CD4-positive, CD25-positive, alpha-beta regulatory T cell (primary cell): ENCODE results near the gene NPY4R2. TPM values are rescaled to one million over a fixed set of nuclear protein-coding genes. Genes with fewer than 3 reads are reported as not detected.
"Not testable (repeated sequence)": the region's sequence is repeated elsewhere in the genome, so short reads cannot be mapped to it uniquely, and the experiment has no call there.

Experiments used
- ATAC-seq, 2 donors: fragments of 150-1000 bp; cut with Tn5 transposase; one replicate each; pipeline ENCODE4 v1.10.0; 2021; ENCODE audit warnings: low read depth in 2 of 2, moderate number of reproducible peaks in 2 of 2, moderate library complexity in 1 of 2
- DNase-seq, 3 donors: peaks; one replicate each; pipeline versions ENCODE4 v3.0.0 to v3.0.0-alpha.2; 2012 to 2022; ENCODE audit warnings: mixed read lengths in 1 of 3
- H3K27ac ChIP-seq: one replicate; pipeline ENCODE4 v1.7.0; 2013; ENCODE audit warnings: mild to moderate bottlenecking, low read length; ENCODE audit not compliant: insufficient read depth, poor library complexity, severe bottlenecking
- H3K27me3 ChIP-seq: one replicate; pipeline ENCODE4 v1.7.0; 2013; ENCODE audit warnings: low read length; ENCODE audit not compliant: control insufficient read depth, insufficient read depth
- H3K36me3 ChIP-seq: one replicate; pipeline ENCODE4 v1.7.0; 2013; ENCODE audit warnings: mild to moderate bottlenecking, low read length, moderate library complexity; ENCODE audit not compliant: control insufficient read depth, insufficient read depth
- H3K4me1 ChIP-seq: 2 replicates; pipeline ENCODE4 v1.7.0; 2013; ENCODE audit warnings: mild to moderate bottlenecking, low read length; ENCODE audit not compliant: insufficient read depth, control insufficient read depth, poor library complexity, severe bottlenecking
- H3K4me3 ChIP-seq: one replicate; pipeline ENCODE4 v1.7.0; 2013; ENCODE audit warnings: low read depth, mild to moderate bottlenecking, low read length, moderate library complexity
- H3K9me3 ChIP-seq, 2 experiments: 1 replicate in 1 of 2; 2 replicates in 1 of 2; pipeline ENCODE4 v1.7.0; 2013; ENCODE audit warnings: low read length in 2 of 2, mild to moderate bottlenecking in 1 of 2, moderate library complexity in 1 of 2; ENCODE audit not compliant: control insufficient read depth in 2 of 2
- H3K27ac Mint-ChIP-seq, 3 donors: one replicate each; pipeline ENCODE4 v1.8.0; 2020 to 2022; ENCODE audit warnings: mild to moderate bottlenecking in 3 of 3, mixed read lengths in 3 of 3, moderate library complexity in 2 of 3
- H3K27me3 Mint-ChIP-seq: one replicate; pipeline ENCODE4 v1.8.0; 2022; ENCODE audit warnings: mild to moderate bottlenecking, mixed read lengths
- H3K36me3 Mint-ChIP-seq: one replicate; pipeline ENCODE4 v1.8.0; 2020; ENCODE audit warnings: mixed read lengths
- H3K4me1 Mint-ChIP-seq, 4 donors: one replicate each; pipeline ENCODE4 v1.8.0; 2020 to 2022; ENCODE audit warnings: mixed read lengths in 4 of 4, mild to moderate bottlenecking in 1 of 4
- H3K4me3 Mint-ChIP-seq, 4 donors: one replicate each; pipeline ENCODE4 v1.8.0; 2020 to 2022; ENCODE audit warnings: mild to moderate bottlenecking in 4 of 4, mixed read lengths in 4 of 4, moderate library complexity in 3 of 4
- H3K9me3 Mint-ChIP-seq, 7 donors: one replicate each; pipeline ENCODE4 v1.8.0; 2020 to 2022; ENCODE audit warnings: mixed read lengths in 7 of 7, mild to moderate bottlenecking in 3 of 7, moderate library complexity in 2 of 7
- polyA plus RNA-seq, 4 donors: library from polyadenylated mRNA; unstranded; fragments of 300-500 nt; fragmentation: Illumina TruSeq; gene quantifications; one replicate each; pipeline ENCODE4 v1.2.3, GENCODE V29; 2021
- total RNA-seq: library from RNA; stranded (reverse); gene quantifications from one replicate; pipeline ENCODE4 v1.2.3, GENCODE V29; 2022

NPY4R2 gene
- total and polyA plus RNA-seq, 5 donors from 2014 or later: not detected

DNA sequence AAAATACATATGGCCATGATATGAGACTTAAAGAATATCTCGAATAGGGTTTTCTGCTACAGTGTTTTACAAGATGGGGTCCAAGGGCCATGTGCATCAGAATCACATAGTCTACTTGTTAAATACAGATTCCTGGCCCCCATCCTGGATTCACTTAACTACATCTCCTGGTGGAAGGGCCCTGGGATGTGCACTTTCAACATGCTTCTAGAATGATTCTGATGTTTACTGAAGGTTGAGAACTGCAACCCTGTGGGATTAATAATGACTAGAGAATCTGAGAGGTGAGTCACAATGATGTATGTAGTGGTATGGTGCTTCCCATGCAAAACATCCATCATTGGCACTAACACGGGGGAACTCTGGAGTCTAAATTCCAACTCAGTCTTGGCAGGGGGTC, 2.1 kb downstream of the NPY4R2 start:
- not testable (repeated sequence) for H3K9me3 Mint-ChIP-seq, H3K36me3 Mint-ChIP-seq, H3K4me3 Mint-ChIP-seq

DNA sequence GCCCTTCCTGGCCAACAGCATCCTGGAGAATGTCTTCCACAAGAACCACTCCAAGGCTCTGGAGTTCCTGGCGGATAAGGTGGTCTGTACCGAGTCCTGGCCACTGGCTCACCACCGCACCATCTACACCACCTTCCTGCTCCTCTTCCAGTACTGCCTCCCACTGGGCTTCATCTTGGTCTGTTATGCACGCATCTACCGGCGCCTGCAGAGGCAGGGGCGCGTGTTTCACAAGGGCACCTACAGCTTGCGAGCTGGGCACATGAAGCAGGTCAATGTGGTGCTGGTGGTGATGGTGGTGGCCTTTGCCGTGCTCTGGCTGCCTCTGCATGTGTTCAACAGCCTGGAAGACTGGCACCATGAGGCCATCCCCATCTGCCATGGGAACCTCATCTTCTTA, 4.0 kb downstream of the NPY4R2 start:
- not testable (repeated sequence) for H3K27me3 ChIP-seq, H3K27ac Mint-ChIP-seq, DNase-seq, H3K4me1 ChIP-seq, H3K36me3 ChIP-seq, H3K27ac ChIP-seq, H3K9me3 ChIP-seq, H3K4me3 Mint-ChIP-seq, H3K36me3 Mint-ChIP-seq, H3K4me3 ChIP-seq, H3K9me3 Mint-ChIP-seq, H3K4me1 Mint-ChIP-seq, ATAC-seq, H3K27me3 Mint-ChIP-seq

More for the DNA sequence above, 2.1 kb downstream of the NPY4R2 start:
- not testable (repeated sequence) for H3K36me3 ChIP-seq, H3K9me3 ChIP-seq, H3K27me3 Mint-ChIP-seq, H3K27ac ChIP-seq, H3K4me1 ChIP-seq, H3K4me1 Mint-ChIP-seq, H3K27me3 ChIP-seq, H3K4me3 ChIP-seq, ATAC-seq, DNase-seq, H3K27ac Mint-ChIP-seq

DNA sequence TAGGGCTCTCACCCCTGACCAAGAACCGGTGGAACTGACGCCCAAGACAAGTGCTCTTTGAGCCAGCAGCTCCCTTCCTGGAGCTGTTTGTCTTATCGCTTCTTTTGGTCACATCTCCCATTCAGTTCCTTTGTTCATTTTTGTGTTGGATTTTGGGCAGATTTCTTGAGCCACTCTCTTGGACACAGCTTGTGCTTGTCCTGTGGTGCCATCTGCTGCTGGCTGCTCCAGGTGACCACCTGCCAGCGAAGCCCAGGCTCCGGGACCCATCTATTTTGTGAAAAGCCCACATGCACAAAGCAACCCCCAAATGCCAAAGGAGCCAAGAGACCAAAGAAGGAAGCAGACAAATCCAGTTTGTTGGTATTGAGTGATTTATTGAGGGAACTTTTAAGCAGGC, 6.2 kb downstream of the NPY4R2 start:
- not testable (repeated sequence) for H3K4me3 Mint-ChIP-seq, H3K27ac Mint-ChIP-seq, H3K9me3 ChIP-seq, H3K4me1 Mint-ChIP-seq, ATAC-seq, H3K4me1 ChIP-seq, H3K27me3 ChIP-seq, H3K27me3 Mint-ChIP-seq, H3K9me3 Mint-ChIP-seq, DNase-seq, H3K36me3 Mint-ChIP-seq, H3K4me3 ChIP-seq, H3K27ac ChIP-seq, H3K36me3 ChIP-seq

DNA sequence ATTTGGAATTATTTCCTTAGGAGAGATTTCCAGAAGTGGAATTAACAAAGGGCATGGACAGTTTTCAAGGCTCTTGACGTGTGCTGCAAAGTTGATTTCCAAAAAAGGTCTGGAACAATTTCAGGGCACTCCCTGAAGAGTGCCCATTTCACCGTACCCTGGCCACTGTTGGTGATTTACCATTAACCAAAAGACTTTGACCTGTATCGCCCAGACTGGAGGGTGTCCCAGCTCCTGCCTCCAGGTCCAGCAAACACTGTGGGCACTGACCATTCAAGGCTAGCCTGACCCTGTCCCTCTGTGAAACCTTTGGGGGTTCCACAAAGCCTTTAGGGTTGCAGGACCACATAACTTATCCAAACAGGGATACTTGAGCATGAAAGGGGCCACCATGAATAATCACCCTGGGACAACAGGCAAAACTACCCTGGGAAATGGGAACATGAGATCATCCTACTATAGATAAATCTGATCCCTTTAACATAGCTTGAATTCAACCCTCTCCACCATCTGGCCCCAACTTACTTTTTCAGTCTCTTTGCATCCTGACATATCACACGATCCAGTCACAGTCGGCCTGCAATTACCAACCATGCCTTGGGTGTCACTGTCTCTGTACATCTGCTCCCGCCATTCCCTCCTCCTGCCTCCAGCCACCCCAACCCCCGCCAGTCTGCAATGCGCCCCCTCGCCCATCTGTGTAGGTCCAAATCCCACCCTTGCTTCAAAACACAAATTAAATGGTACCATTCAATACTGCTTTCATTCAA, 8.9 kb downstream of the NPY4R2 start:
- H3K4me1 ChIP-seq, H3K4me1 Mint-ChIP-seq, H3K27ac ChIP-seq, H3K27me3 ChIP-seq, H3K9me3 Mint-ChIP-seq, H3K4me3 ChIP-seq, H3K27ac Mint-ChIP-seq, DNase-seq, H3K27me3 Mint-ChIP-seq, H3K36me3 Mint-ChIP-seq, H3K36me3 ChIP-seq, ATAC-seq, H3K9me3 ChIP-seq, H3K4me3 Mint-ChIP-seq: not testable (repeated sequence)

DNA sequence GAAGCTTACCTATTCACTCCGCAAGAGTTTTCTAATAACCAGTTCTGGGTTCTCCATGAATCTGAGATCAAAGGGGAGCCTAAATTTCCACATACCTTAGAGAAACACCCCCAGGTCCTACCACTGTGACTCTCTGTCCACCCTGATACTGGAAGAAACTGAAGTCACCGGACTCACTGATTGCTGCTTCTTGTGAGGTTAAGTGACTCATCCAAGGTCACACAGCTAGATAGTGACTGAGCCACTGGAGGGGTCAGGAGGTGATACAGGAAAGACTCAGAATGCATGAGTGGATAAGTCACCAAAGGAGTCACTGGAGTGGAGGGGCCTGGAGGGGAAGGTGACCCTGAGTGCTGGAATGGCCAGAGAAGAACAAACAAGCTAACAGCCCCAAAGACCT, 9.8 kb downstream of the NPY4R2 start:
- H3K9me3 Mint-ChIP-seq, H3K27me3 Mint-ChIP-seq, H3K36me3 ChIP-seq, H3K4me1 ChIP-seq, H3K4me1 Mint-ChIP-seq, H3K27ac ChIP-seq, H3K4me3 Mint-ChIP-seq, ATAC-seq, DNase-seq, H3K4me3 ChIP-seq, H3K9me3 ChIP-seq, H3K27ac Mint-ChIP-seq, H3K36me3 Mint-ChIP-seq, H3K27me3 ChIP-seq: not testable (repeated sequence)

GRCh38 chr10:47932824-47933223, 14.4 kb downstream of the NPY4R2 start:
- not testable (repeated sequence) for H3K9me3 ChIP-seq, H3K4me1 Mint-ChIP-seq, H3K27me3 ChIP-seq, ATAC-seq, H3K4me3 Mint-ChIP-seq, H3K4me3 ChIP-seq, H3K27me3 Mint-ChIP-seq, H3K36me3 ChIP-seq, H3K27ac ChIP-seq, H3K4me1 ChIP-seq, H3K9me3 Mint-ChIP-seq, H3K27ac Mint-ChIP-seq, DNase-seq, H3K36me3 Mint-ChIP-seq

GRCh38 chr10:47933462-47933861, 15.0 kb downstream of the NPY4R2 start:
- not testable (repeated sequence) for H3K4me1 Mint-ChIP-seq, H3K27me3 Mint-ChIP-seq, H3K27ac Mint-ChIP-seq, H3K4me3 Mint-ChIP-seq, DNase-seq, ATAC-seq, H3K27me3 ChIP-seq, H3K4me1 ChIP-seq, H3K9me3 Mint-ChIP-seq, H3K9me3 ChIP-seq, H3K4me3 ChIP-seq, H3K27ac ChIP-seq, H3K36me3 Mint-ChIP-seq, H3K36me3 ChIP-seq

DNA sequence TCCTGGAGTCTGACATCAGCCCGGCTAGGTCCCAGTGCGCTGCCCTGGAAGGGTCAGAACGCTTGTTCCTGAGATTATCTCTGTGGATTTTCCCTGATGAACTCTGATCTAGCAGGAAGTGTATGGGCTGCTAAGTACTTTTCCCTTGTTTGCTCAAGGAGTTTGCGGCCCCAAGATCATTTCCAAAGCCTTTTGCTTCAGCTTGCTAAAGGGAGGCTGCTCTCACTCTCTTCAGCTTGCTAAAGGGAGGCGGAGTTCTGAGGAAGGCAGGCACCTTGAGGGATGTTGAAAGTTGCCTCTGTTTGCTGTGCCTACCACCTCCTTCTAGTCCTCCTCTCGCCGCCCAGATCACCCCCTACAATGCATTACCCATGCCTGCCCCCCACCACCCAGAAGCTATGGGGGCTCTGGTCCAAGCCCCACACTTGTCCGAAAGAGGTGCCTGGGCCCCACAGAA, 18.3 kb downstream of the NPY4R2 start:
- H3K27me3 Mint-ChIP-seq, H3K9me3 ChIP-seq, H3K27ac Mint-ChIP-seq, H3K36me3 Mint-ChIP-seq, DNase-seq, H3K4me3 ChIP-seq, ATAC-seq, H3K9me3 Mint-ChIP-seq, H3K4me1 Mint-ChIP-seq, H3K36me3 ChIP-seq, H3K4me3 Mint-ChIP-seq, H3K27ac ChIP-seq, H3K4me1 ChIP-seq, H3K27me3 ChIP-seq: not testable (repeated sequence)
